HEK293 (cell line): ENCODE data around the gene PGAP6.
A peak's percentile ranks its signal among the peaks of the same experiment; 100 is the strongest.
"Not testable (repeated sequence)": the region's sequence is repeated elsewhere in the genome, so short reads cannot be mapped to it uniquely, and the experiment has no call there.

Experiments used
- CTCF ChIA-PET: fragments of 350-600 bp; formaldehyde crosslinking; extraction: SDS; loops from one replicate; lab custom pipeline; 2021; ENCODE audit warnings: antibody characterized with exemption; lab: Yijun Ruan, JAX
- POLR2A ChIA-PET: fragments of 300-600 bp; formaldehyde crosslinking; extraction: SDS; loops from one replicate; lab custom pipeline; 2020; ENCODE audit warnings: antibody characterized with exemption, inconsistent platforms; lab: Yijun Ruan, JAX
- H3K27ac ChIP-seq: fragments of 200-500 bp; sonication (Bioruptor generic); 2 replicates; pipeline ENCODE4 v1.5.1; 2014; ENCODE audit warnings: low read depth, low read length, control low read depth, inconsistent platforms; ENCODE audit errors: extremely low read depth
- H3K36me3 ChIP-seq, 2 experiments: fragments of 200-500 bp in 1 of 2; sonication (Bioruptor generic) in 1 of 2; 1 replicate in 1 of 2; 2 replicates in 1 of 2; pipeline ENCODE4 v1.5.1; 2014 to 2017; ENCODE audit warnings: inconsistent platforms in 2 of 2, low read length in 2 of 2; ENCODE audit not compliant: control insufficient read depth in 2 of 2, insufficient read depth in 1 of 2
- H3K4me1 ChIP-seq: fragments of 200-500 bp; sonication (Bioruptor generic); 2 replicates; pipeline ENCODE4 v1.5.1; 2014; ENCODE audit warnings: mild to moderate bottlenecking, low read length, inconsistent platforms; ENCODE audit not compliant: control insufficient read depth, insufficient read depth
- H3K4me3 ChIP-seq: 2 replicates; pipeline ENCODE4 v1.5.1; 2011; ENCODE audit warnings: low read depth, mild to moderate bottlenecking, control low read depth, low read length, moderate library complexity
- H3K9me3 ChIP-seq: fragments of 200-500 bp; sonication (Bioruptor generic); 2 replicates; pipeline ENCODE4 v1.5.1; 2014; ENCODE audit warnings: low read depth, low read length, inconsistent platforms; ENCODE audit not compliant: control insufficient read depth, insufficient read depth
- GLIS2 ChIP-seq: fragments of 450-650 bp; formaldehyde crosslinking; IDR thresholded peaks from 2 replicates; pipeline ENCODE4 v1.5.1; 2016; ENCODE audit warnings: missing biosample characterization, missing genetic modification characterization
- HIC1 ChIP-seq: fragments of 450-650 bp; formaldehyde crosslinking; IDR thresholded peaks from 2 replicates; pipeline ENCODE4 v1.5.1; 2016; ENCODE audit warnings: missing biosample characterization, missing genetic modification characterization
- INSM2 ChIP-seq: fragments of 450-650 bp; formaldehyde crosslinking; IDR thresholded peaks from 2 replicates; pipeline ENCODE4 v1.5.1; 2016; ENCODE audit warnings: missing biosample characterization, missing genetic modification characterization
- KLF17 ChIP-seq: fragments of 450-650 bp; formaldehyde crosslinking; IDR thresholded peaks from 2 replicates; pipeline ENCODE4 v1.5.1; 2016; ENCODE audit warnings: missing biosample characterization, missing genetic modification characterization
- PRDM1 ChIP-seq: fragments of 450-650 bp; formaldehyde crosslinking; IDR thresholded peaks from 2 replicates; pipeline ENCODE4; 2016; ENCODE audit warnings: missing biosample characterization, missing genetic modification characterization
- REST ChIP-seq: fragments of 450-650 bp; formaldehyde crosslinking; IDR thresholded peaks from 2 replicates; pipeline ENCODE4 v1.5.1; 2016; ENCODE audit warnings: missing biosample characterization, missing genetic modification characterization
- YY2 ChIP-seq: fragments of 450-650 bp; formaldehyde crosslinking; IDR thresholded peaks from 2 replicates; pipeline ENCODE4 v1.5.1; 2016; ENCODE audit warnings: missing biosample characterization, missing genetic modification characterization
- ZBTB1 ChIP-seq: fragments of 450-650 bp; formaldehyde crosslinking; IDR thresholded peaks from 2 replicates; pipeline ENCODE4 v1.5.1; 2016; ENCODE audit warnings: missing biosample characterization, missing genetic modification characterization
- ZFHX2 ChIP-seq: fragments of 450-650 bp; formaldehyde crosslinking; conservative IDR thresholded peaks from 2 replicates; pipeline ENCODE4 v1.5.1; 2016; ENCODE audit warnings: missing biosample characterization, missing genetic modification characterization
- ZNF157 ChIP-seq: fragments of 450-650 bp; formaldehyde crosslinking; IDR thresholded peaks from 2 replicates; pipeline ENCODE4 v1.5.1; 2016; ENCODE audit warnings: missing biosample characterization, missing genetic modification characterization
- ZNF175 ChIP-seq: fragments of 450-650 bp; formaldehyde crosslinking; IDR thresholded peaks from 2 replicates; pipeline ENCODE4 v1.5.1; 2016; ENCODE audit warnings: missing biosample characterization, missing genetic modification characterization
- ZNF214 ChIP-seq: fragments of 450-650 bp; formaldehyde crosslinking; IDR thresholded peaks from 2 replicates; pipeline ENCODE4 v1.5.1; 2017; ENCODE audit warnings: missing biosample characterization, mild to moderate bottlenecking, missing genetic modification characterization, borderline replicate concordance
- ZNF423 ChIP-seq: fragments of 450-650 bp; formaldehyde crosslinking; IDR thresholded peaks from 2 replicates; pipeline ENCODE4 v1.5.1; 2016; ENCODE audit warnings: missing biosample characterization, missing genetic modification characterization
- ZNF433 ChIP-seq: fragments of 450-650 bp; formaldehyde crosslinking; IDR thresholded peaks from 2 replicates; pipeline ENCODE4 v1.5.1; 2016; ENCODE audit warnings: missing biosample characterization, missing genetic modification characterization, low read depth
- ZNF510 ChIP-seq: fragments of 450-650 bp; formaldehyde crosslinking; IDR thresholded peaks from 2 replicates; pipeline ENCODE4 v1.5.1; 2018; ENCODE audit warnings: mild to moderate bottlenecking, missing genetic modification characterization, missing biosample characterization; ENCODE audit not compliant: insufficient replicate concordance
- ZNF560 ChIP-seq: fragments of 450-650 bp; formaldehyde crosslinking; IDR thresholded peaks from 2 replicates; pipeline ENCODE4 v1.5.1; 2017; ENCODE audit warnings: missing biosample characterization, missing genetic modification characterization, borderline replicate concordance
- ZNF580 ChIP-seq: fragments of 450-650 bp; formaldehyde crosslinking; IDR thresholded peaks from 2 replicates; pipeline ENCODE4 v1.5.1; 2016; ENCODE audit warnings: missing biosample characterization, missing genetic modification characterization
- ZNF600 ChIP-seq: fragments of 450-650 bp; formaldehyde crosslinking; IDR thresholded peaks from 2 replicates; pipeline ENCODE4 v1.5.1; 2016; ENCODE audit warnings: missing biosample characterization, missing genetic modification characterization
- ZNF692 ChIP-seq: fragments of 450-650 bp; formaldehyde crosslinking; IDR thresholded peaks from 2 replicates; pipeline ENCODE4 v1.5.1; 2016; ENCODE audit warnings: missing biosample characterization, missing genetic modification characterization
- ZNF785 ChIP-seq: fragments of 450-650 bp; formaldehyde crosslinking; IDR thresholded peaks from 2 replicates; pipeline ENCODE4 v1.5.1; 2016; ENCODE audit warnings: missing biosample characterization, missing genetic modification characterization
- ZSCAN5A ChIP-seq: fragments of 450-650 bp; formaldehyde crosslinking; IDR thresholded peaks from 2 replicates; pipeline ENCODE4 v1.5.1; 2016; ENCODE audit warnings: missing biosample characterization, missing genetic modification characterization

Gene PGAP6

GRCh38 chr16:334164-334832 lies 47.5 kb downstream of the PGAP6 start:
- H3K27ac ChIP-seq, H3K36me3 ChIP-seq, H3K4me1 ChIP-seq, POLR2A ChIA-PET, H3K9me3 ChIP-seq, H3K4me3 ChIP-seq, CTCF ChIA-PET: not testable (repeated sequence)
- TF ChIP-seq HIC1 (tag by site-specific recombination) (peak; percentile 40; the same call in 1 of the 2 replicates), ZNF423 (0 out of 2 replicates have a peak, but pooled peaks have one; percentile 56)

GRCh38 chr16:333406-334094 lies 48.2 kb downstream of the PGAP6 start:
- ChIA-PET POLR2A (no interaction called here), CTCF (no interaction called here)
- Histone ChIP-seq H3K4me3 (no peak overlapping the region), H3K4me1 (peaks cover 9% of the 10 kb centered on the region), H3K27ac (no peak overlapping the region), H3K9me3 (no peaks in the 10 kb centered on the region), H3K36me3 (no peaks in the 10 kb centered on the region)
- TF ChIP-seq ZNF175 (tag by site-specific recombination) (no peak), ZFHX2 (tag by site-specific recombination) (no peak), PRDM1 (tag by site-specific recombination) (no peak), GLIS2 (tag by site-specific recombination) (no peak), ZNF423 (no peak), ZNF157 (tag by site-specific recombination) (no peak), ZNF600 (tag by site-specific recombination) (peak; percentile 82), ZNF785 (tag by site-specific recombination) (no peak), ZNF433 (tag by site-specific recombination) (no peak), ZNF214 (no peak), ZSCAN5A (tag by site-specific recombination) (peak; percentile 53; the same call in 1 of the 2 replicates), ZNF692 (tag by site-specific recombination) (no peak), ZNF510 (tag by site-specific recombination) (no peak), REST (tag by site-specific recombination) (no peak), KLF17 (tag by site-specific recombination) (no peak), ZNF560 (no peak), ZNF580 (tag by site-specific recombination) (0 out of 2 replicates have a peak, but pooled peaks have one; percentile 49), INSM2 (tag by site-specific recombination) (no peak), ZBTB1 (tag by site-specific recombination) (no peak), YY2 (tag by site-specific recombination) (no peak)
